Sigmoid colon (tissue), 4 donors: ENCODE results near the gene WWTR1.

Source experiments
- EP300 ChIP-seq, 4 donors: sonication (generic); formaldehyde crosslinking; IDR thresholded peaks; one replicate each; pipeline ENCODE4 v1.6.1; 2017; ENCODE audit warnings: antibody characterized with exemption in 4 of 4
- POLR2AphosphoS5 ChIP-seq, 4 donors: sonication (generic); formaldehyde crosslinking; IDR thresholded peaks; one replicate each; pipeline ENCODE4 v1.6.1; 2017; ENCODE audit warnings: antibody characterized with exemption in 4 of 4
- TF ChIP-seq, protein P1 (sequence below), 4 experiments: fragments of 450-650 bp in 3 of 4; fragments of 200-600 bp in 1 of 4; IDR thresholded peaks; one replicate each; pipeline ENCODE4 v1.5.1; 2016 to 2019; ENCODE audit warnings: antibody characterized with exemption in 4 of 4, mild to moderate bottlenecking in 3 of 4, moderate library complexity in 2 of 4

DNA sequence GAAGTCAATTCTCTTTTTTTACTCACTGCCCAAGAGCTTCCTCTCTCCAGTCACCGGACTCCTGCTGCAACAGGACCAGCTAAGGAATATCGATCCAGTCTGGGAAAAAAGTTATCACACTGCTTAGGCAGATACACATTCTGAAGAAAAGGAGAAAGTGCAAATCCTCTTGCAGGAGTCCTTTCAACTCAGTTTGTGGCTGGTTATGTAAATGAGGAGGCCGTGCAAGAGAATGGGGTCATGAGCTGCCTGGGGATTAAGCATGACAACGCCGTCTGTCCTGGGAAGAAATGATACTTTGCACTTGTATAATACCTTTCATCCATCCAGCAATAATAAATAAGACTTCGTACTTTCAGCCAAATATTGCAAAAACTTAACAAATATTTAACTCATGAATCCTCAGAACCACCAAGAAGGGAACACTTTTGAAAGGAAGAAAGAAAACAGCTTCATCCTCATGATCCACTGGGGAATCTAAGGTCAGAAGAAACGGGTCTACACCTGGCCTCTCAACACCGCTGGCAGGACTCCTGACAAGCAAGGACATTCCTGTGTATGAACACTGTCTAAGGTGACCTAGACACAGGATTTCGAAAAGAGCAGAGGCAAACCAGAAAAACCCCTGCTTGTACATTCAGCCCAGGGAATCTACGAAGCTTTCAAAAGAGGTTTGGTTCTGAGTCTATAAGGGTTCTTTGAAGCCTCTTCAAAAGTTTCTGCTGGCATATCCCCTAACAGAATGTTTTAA, 13.1 kb upstream of the WWTR1 start:
- TF ChIP-seq EP300 (IDR thresholded peaks at IDR 0.05) (no peak), POLR2AphosphoS5 (IDR thresholded peaks at IDR 0.05) (no peak)
- TF ChIP-seq, protein P1, sequence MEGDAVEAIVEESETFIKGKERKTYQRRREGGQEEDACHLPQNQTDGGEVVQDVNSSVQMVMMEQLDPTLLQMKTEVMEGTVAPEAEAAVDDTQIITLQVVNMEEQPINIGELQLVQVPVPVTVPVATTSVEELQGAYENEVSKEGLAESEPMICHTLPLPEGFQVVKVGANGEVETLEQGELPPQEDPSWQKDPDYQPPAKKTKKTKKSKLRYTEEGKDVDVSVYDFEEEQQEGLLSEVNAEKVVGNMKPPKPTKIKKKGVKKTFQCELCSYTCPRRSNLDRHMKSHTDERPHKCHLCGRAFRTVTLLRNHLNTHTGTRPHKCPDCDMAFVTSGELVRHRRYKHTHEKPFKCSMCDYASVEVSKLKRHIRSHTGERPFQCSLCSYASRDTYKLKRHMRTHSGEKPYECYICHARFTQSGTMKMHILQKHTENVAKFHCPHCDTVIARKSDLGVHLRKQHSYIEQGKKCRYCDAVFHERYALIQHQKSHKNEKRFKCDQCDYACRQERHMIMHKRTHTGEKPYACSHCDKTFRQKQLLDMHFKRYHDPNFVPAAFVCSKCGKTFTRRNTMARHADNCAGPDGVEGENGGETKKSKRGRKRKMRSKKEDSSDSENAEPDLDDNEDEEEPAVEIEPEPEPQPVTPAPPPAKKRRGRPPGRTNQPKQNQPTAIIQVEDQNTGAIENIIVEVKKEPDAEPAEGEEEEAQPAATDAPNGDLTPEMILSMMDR (IDR thresholded peaks at IDR 0.05), result no peak
